ENCODE measurements around the gene ATP1A2. TPM values are rescaled to one million over a fixed set of nuclear protein-coding genes. Genes with fewer than 3 reads are reported as not detected.

ATP1A2 gene
- total RNA-seq, 1 donor: 0.27 TPM

GRCh38 chr1:160117300-160117699, 1.7 kb downstream of the ATP1A2 start:
- TF ChIP-seq, protein P1, sequence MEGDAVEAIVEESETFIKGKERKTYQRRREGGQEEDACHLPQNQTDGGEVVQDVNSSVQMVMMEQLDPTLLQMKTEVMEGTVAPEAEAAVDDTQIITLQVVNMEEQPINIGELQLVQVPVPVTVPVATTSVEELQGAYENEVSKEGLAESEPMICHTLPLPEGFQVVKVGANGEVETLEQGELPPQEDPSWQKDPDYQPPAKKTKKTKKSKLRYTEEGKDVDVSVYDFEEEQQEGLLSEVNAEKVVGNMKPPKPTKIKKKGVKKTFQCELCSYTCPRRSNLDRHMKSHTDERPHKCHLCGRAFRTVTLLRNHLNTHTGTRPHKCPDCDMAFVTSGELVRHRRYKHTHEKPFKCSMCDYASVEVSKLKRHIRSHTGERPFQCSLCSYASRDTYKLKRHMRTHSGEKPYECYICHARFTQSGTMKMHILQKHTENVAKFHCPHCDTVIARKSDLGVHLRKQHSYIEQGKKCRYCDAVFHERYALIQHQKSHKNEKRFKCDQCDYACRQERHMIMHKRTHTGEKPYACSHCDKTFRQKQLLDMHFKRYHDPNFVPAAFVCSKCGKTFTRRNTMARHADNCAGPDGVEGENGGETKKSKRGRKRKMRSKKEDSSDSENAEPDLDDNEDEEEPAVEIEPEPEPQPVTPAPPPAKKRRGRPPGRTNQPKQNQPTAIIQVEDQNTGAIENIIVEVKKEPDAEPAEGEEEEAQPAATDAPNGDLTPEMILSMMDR (IDR thresholded peaks at IDR 0.05; ENCODE audit: insufficient read depth, low read length): no peak
- DNase-seq (ENCODE audit: low read depth): no peak
- no peak overlapping the region for H3K4me3 ChIP-seq (ENCODE audit: low read depth, low read length)

GRCh38 chr1:160117709-160118183, 2.2 kb downstream of the ATP1A2 start:
- peak; percentile 68 for DNase-seq (ENCODE audit: low read depth)
- TF ChIP-seq, protein P1 (IDR thresholded peaks at IDR 0.05; ENCODE audit: insufficient read depth, low read length): no peak
- H3K4me3 ChIP-seq (ENCODE audit: low read depth, low read length): no peak overlapping the region

- TF ChIP-seq, protein P1 (IDR thresholded peaks at IDR 0.05; ENCODE audit: insufficient read depth, low read length): no peak
- no peak for DNase-seq (ENCODE audit: low read depth)
- H3K4me3 ChIP-seq (ENCODE audit: low read depth, low read length): no peak overlapping the region
Measured at GRCh38 chr1:160118928-160119327, 3.4 kb downstream of the ATP1A2 start.

- H3K4me3 ChIP-seq (ENCODE audit: low read depth, low read length): no peak overlapping the region
- no peak for DNase-seq (ENCODE audit: low read depth)
- TF ChIP-seq, protein P1 (IDR thresholded peaks at IDR 0.05; ENCODE audit: insufficient read depth, low read length): no peak
Measured at GRCh38 chr1:160120797-160121196, 5.2 kb downstream of the ATP1A2 start.

DNA sequence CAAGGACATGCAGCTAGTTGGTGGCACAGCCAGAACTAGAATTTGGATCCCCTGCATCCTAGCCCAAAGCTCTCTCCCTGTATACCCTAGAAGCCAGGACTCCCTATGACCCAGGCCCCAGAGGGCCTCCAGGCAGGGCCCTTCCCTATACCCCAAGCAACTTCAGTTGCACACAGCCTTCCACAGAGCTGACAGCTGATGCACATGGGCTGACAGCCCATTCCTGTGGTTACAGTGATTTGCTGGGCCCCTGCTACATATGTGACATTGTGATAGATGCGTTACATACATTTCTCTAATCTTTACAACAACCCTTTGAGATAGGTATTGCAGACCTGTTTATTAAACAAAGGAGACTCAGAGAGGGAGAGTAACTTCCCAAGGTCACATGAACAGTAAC, 5.8 kb downstream of the ATP1A2 start:
- no peak overlapping the region for H3K4me3 ChIP-seq (ENCODE audit: low read depth, low read length)
- no peak for DNase-seq (ENCODE audit: low read depth)
- TF ChIP-seq, protein P1 (IDR thresholded peaks at IDR 0.05; ENCODE audit: insufficient read depth, low read length): no peak

DNA sequence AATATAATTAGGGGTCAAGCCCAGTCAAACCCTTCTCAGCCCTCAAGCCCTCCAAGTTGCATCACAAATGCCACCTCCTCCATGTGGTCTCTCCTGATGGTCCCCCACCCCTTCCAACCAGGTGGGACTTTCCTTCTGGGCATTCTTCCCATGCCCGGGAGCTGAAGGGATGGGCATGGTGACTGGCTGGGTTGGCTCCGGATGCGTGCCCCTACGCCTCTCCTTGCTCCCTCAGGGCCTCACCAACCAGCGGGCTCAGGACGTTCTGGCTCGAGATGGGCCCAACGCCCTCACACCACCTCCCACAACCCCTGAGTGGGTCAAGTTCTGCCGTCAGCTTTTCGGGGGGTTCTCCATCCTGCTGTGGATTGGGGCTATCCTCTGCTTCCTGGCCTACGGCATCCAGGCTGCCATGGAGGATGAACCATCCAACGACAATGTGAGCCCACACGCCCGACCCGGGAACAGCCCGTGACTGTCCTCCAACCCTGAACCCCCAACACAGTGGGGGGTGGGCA, 7.5 kb downstream of the ATP1A2 start:
- no peak for DNase-seq (ENCODE audit: low read depth)
- TF ChIP-seq, protein P1 (IDR thresholded peaks at IDR 0.05; ENCODE audit: insufficient read depth, low read length): no peak
- no peak overlapping the region for H3K4me3 ChIP-seq (ENCODE audit: low read depth, low read length)

GRCh38 chr1:160123726-160124125, 8.2 kb downstream of the ATP1A2 start:
- TF ChIP-seq, protein P1 (IDR thresholded peaks at IDR 0.05; ENCODE audit: insufficient read depth, low read length): no peak
- no peak for DNase-seq (ENCODE audit: low read depth)
- no peak overlapping the region for H3K4me3 ChIP-seq (ENCODE audit: low read depth, low read length)

Measured in fibroblast of the aortic adventitia (primary cell).